ENCODE measurements around the gene NT5C2.

NT5C2 gene

DNA sequence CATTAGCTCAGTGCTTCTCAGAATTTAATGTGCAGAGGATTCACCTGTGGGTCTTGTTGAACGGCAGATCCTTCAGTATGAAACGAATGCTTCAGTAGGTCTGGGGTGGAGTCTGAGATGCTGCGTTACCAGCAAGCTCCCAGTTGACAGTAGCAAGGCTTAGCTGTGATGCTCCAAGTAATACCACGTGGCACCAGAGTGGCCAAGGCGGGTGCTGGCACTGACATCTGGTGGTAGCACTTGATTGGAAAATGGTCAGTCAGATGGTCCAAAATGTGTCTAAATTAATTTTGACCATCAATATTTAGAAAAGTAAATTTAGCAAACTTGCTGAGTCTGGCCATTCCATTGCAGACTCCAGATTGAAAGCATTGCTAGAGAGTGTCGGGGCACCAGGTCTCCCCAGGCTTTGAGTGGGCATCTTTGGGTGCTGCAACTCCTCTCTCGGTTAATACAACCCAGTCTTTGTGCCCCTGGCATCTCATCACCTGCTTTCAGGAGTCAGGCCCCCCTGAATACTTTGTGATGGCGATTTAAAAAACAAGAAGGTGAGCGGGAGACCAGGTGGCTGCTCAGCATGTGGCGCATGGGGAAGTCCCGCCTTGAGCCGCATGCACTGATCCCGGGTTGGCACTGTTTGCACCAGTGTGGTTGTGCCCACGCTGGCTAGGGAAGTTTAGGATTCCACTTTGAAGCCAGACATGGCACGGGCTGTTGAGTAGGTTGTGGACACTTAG lies 130.1 kb downstream of the NT5C2 start:
- DNase-seq (ENCODE audit: low read depth in 2 of 2), result no peak

DNA sequence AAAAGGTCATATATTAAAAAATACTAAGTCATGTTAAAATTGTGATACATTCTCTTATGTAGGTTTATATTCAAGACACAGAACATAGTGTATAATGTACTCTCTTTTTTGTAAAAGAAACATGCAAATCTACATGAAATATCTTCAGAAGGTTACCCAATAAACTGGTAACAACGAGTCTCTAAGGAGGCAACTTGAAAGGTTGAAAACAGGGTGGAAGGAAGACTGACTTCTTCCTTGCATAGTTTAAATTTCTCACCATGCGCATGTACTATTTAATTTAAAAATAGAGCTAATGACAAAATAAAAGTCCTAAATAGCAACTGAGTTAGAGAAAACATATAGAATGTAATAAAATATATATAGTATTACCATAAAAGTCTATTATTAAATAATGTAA lies 132.5 kb downstream of the NT5C2 start:
- no peak for DNase-seq (ENCODE audit: low read depth in 2 of 2)

DNA sequence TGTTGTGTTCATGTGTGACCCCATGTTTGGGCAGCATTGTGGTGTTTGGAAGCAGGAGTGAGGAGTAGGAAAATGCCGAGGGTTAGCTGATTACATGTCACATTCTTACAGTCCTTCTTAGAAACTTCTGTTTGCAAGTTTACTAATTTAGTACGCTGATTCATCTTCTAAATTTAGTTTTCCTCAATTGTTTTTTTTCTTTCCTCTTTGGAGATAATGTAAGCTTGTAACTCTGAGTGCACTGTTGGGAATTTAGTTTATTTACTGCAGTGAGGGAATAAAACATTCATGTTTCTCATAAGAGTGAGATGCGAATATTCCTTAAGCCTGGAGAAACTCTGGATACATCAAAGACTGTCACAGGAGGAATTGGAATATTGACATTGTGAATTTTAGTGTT lies 135.0 kb downstream of the NT5C2 start:
- DNase-seq (ENCODE audit: low read depth in 2 of 2), result no peak

DNA sequence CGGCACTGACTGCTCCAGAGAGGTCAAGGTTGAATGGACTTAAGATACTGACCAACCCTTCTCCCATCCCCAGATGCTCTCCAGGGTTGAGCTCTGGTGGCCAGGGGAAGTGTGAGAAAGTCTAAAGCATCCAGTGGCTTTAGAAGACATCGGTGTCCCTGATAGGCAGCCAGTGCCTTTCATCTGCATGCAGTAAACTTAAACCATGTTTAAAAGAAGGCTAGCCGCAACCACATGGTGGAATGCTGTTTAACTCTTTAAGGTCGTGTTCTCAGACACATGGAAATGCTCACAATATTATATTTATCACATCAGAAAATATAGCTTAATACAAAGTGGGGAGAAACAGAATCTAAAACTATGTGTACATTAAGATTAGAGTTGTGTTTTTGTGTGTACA lies 138.0 kb downstream of the NT5C2 start:
- DNase-seq (ENCODE audit: low read depth in 2 of 2), result no peak

DNA sequence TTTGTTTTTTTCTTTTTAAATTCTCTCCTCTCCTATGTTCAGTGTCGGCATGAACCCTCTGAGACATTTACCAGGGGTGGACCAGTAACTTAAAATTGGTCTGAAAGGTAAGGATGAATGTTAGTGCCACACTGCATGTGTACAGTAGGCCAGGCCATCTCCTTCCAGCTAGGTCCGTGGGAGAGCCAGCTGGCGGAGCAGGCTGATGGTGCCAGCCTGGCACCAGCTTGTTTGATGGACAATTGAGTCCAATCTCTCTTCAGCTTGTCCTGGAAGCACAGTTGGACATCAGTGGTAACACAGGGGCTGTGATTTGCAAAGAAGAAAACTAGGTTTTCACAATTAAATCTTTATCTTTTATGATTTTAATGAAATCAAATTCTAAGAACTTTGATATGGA lies 138.5 kb downstream of the NT5C2 start:
- no peak for DNase-seq (ENCODE audit: low read depth in 2 of 2)

DNA sequence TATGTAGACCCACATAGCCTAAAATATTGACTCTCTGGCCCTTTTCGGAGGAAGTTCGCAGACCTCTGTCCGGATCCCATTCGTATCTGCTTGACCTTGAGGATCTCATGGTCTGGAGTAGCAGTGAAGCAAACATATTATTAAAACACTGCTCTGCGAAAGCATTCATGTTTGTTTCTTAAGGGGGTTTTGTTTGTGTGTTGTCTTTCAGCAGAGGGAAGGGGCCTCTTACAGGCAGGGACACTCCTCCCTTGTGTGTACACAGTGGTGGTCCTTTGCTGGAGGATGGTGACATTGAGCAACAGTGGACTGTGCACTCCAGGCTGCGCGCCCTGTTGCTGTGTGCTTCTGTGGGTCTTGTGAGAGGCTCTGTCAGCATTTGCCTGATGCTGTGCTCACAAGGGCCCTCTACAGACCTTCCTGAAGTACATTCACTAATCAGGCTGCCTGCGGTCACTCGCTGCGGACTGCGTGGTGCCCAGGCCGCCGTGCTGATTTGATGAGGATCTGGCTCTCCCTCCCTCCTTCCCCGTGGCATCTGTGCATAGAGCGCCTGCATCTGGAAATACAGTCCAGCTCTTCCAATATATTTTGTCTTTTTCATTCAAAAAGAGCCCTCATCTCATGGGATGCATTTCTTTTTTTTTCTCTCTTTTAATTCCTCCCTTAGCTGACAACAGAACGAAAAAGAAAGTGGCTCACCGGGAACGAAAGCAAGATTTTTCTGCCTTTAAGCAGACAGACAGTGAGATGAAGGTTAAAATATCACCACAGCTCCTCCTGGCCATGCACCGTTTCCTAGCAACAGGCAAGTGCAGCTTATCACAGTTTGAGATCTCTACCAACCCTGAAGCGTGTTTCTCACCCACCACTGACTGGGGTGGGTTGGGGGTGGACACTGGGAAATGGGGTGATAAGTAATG lies 139.2 kb downstream of the NT5C2 start:
- DNase-seq (ENCODE audit: low read depth in 2 of 2), result no peak

DNA sequence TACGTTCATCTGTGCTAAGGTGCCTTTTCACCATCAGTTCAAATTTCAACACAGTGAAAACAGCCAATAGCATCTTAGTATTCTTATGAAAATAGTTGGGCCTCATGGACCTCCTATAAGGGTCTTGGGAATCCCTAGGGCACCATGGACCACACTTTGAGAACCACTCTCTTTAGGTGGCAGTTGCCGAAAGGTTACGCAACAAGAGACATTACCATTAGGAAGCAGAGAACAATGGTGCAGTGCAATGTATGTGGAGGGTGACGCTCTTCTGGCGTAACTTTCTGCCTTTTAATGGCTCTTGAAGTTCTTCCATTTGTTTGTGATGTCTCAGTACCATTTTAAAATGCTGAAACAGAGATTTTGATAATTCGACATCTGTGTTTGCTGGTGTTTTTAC lies 143.8 kb downstream of the NT5C2 start:
- no peak for DNase-seq (ENCODE audit: low read depth in 2 of 2)

DNA sequence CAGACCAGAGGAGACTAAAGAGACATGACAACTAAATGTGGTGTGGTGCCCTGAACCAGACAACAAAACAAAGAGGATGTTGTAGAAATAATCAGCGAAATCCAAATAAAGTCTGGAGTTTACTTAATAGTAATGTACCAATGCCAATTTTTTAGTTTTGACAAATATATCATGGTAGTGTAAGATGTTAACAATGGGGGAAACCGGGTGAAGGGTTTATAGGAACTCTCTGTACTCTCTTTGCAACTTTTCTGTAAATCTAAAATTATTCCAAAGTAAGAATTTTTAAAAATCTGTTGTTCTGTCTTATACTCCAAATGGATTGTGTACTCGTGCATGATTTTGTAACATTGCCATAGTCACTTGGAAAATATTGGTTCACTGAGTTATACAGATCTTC lies 145.7 kb downstream of the NT5C2 start:
- DNase-seq (ENCODE audit: low read depth in 2 of 2), result no peak

DNA sequence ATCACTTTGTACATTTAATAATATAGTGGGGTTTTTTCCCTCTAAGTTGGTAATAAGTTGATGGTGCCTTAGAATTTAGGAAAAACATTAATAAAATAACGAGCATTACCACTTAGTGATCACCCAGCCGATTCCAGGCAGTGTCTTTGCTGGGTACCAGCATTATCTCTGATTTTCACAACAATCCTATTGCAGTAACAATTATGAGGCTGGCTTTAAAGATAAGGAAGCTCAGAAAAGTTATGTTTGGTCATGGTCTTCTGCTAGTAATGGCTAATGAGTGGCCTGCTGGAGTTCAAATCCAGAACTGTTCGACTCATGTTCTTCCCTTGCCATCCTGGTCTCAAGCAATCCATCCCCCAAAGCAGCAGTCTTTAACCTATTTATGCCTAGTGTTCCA lies 147.1 kb downstream of the NT5C2 start:
- no peak for DNase-seq (ENCODE audit: low read depth in 2 of 2)

DNA sequence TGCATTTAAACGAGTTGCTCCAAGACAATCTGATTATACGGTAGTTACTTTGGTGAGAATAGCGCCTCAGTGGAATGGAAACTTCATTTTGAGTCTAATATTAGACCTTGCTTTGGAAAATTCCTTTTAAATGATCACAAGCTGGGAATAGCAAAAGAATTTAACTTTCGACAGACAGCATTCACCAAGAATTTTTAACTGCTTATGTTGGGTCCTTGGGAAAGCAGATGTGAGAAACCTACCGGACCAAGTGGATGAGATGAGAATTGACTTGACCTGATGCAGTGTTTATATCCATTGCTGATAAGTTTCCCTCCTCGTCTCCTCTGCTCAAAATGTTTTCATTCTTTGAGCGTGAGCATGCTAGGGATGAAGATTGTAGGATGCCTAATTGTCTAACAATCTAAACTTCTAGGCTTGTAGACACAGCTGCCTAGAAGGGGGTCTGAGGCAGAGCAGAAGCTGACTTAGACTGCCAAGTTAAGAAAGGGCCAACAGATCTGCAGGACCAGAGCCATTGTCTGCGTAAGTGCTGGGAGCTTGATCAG lies 148.1 kb downstream of the NT5C2 start:
- no peak for DNase-seq (ENCODE audit: low read depth in 2 of 2)

DNA sequence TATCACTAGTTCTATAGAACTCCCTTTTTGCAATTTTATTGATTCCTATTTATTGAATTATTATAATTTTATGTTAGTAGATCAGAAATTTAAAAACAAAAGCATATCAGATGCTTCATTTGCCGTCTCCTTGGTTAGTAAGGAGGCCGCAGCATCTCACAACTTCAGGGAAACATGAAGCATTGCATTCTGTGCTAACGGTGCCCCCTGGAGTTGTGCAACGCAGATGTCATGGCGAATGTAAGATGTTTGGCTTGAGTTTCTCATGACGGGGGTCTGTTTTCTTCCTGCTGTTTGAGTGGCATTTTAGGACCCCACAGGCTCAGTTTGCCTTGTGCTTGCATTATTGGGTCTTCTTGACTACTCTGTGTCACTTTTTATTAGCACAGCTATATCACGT lies 150.2 kb downstream of the NT5C2 start:
- DNase-seq (ENCODE audit: low read depth in 2 of 2), result no peak

DNA sequence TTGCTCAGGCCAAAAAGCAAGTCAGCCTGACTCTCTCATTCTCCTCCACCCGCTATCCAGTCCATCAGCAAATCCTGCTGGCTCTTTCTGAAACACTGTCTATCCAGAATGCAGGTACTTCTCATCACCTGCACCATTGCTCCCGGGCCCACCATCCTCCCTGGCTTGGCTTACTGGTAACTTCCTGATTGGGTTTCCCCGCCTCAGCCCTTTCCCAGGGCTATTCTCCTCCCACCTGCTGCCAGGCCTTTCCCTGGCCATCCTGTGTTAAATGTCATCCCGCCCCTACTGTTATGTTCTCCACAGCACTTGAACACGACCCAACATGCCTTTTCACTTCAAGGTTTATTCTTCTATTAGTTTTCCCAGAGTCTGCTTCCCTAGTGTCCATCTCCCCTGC lies 150.9 kb downstream of the NT5C2 start:
- no peak for DNase-seq (ENCODE audit: low read depth in 2 of 2)

DNA sequence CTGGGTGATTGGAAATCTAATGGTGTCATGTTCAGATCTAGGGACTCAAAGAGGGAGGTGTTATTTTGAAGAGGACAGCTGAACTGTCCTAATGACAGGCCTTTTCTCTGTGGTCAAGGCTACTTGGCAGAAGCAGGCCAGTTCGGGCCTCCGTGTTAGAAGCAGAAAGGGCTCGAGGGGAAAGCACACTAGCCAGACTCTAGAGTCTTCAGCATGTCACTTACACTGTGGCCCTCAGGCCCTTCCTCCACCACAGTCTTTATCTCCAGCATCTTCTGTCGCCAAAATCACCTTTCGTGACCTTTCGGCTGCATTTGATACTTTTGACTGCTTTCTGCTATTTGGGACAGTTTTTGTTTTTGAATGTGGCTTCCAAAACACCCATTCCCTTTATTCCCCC lies 151.7 kb downstream of the NT5C2 start:
- DNase-seq (ENCODE audit: low read depth in 2 of 2), result no peak

DNA sequence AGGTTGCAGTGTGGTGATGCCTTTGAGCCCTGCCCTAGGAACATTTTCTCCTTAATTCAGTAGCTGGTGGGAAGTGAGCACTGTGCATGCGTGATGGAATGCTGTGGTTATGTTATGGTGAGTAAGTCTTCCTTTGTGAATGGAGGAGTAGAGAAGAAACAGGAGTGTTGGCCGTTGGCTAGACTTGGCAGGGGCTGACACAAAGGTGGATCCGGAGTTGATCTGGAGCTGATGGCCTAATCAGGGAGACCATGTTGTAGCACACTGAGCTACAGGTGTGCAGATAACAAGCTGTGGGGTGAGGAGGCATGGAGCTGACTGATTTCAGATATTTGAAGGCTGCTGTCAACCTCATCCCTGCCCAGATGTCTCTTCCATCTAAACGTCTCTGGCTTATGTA lies 152.7 kb downstream of the NT5C2 start:
- no peak for DNase-seq (ENCODE audit: low read depth in 2 of 2)

DNA sequence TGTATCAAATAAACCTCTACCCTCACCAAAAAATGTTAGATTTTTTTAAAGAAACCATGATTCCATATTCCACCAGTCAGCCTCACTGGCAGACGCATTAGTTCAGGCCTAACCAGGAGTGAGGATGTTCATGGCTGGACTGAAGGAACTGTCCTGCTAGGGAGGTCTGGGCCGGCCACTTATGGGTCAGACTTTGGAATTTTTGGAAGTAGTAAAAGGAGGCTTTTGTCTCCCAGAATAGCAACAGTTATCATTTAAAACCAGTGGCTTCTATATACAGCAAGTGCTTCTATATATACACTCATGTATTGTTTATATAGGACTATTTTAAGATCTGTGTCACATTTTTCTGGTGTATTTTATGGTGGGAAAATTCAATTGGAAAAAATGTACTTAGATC lies 154.5 kb downstream of the NT5C2 start:
- no peak for DNase-seq (ENCODE audit: low read depth in 2 of 2)

Measured in activated CD4-positive, alpha-beta T cell treated with anti-CD3 and anti-CD28 coated beads for 24 hours (primary cell).